ENCODE results near the gene ZG16. TPM values are rescaled to one million over a fixed set of nuclear protein-coding genes. Genes with fewer than 3 reads are reported as not detected.
A peak's percentile ranks its signal among the peaks of the same experiment; 100 is the strongest.

ZG16 gene
- polyA plus RNA-seq, 10 donors: 0.07 TPM; not detected in 9

DNA sequence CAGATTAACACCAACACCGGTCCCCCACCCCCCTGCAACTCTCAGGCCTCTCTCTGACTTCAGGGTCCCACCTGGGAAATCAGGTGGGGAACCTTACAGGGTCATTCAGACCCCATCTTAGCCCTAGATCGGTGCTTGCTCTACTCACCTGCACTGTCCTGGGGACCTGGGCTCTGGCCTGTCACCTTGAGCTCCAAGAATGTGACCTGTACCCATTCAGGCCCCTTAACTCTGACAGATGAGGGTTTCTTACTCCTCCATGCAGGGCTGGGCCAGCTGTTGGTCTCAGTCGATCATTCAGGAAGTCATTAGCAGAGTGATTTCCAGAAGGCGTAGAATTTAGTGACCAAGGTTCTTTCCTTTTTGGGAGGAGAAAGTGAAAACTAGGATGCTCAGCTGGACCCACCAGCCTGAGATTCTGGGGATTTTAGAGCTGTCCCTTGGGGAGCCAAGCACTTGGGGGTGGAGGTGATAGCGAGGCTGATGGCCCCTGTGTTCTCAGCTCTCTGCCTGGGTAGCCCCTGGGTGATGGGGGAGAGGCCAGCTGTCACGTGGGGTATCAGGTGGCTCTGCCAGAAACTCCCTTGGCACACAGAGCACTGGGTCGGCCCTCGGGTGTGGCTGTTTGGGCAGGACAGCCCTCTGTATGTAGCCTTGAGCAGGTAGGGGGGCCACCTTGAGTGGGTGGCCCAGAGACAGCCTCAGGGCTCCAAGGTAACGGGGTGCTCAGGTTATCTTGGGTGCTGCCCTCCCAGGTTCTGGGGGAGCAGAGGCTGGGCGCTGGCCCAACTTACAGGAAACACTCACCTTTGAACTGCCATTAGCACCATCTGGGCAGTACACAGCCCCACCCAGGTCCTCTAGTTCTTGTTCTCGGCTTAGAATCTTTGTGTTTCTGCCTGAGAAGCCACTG, 42.9 kb downstream of the ZG16 start:
- peak in 1 of 3 donors; percentile 33 for DNase-seq

DNA sequence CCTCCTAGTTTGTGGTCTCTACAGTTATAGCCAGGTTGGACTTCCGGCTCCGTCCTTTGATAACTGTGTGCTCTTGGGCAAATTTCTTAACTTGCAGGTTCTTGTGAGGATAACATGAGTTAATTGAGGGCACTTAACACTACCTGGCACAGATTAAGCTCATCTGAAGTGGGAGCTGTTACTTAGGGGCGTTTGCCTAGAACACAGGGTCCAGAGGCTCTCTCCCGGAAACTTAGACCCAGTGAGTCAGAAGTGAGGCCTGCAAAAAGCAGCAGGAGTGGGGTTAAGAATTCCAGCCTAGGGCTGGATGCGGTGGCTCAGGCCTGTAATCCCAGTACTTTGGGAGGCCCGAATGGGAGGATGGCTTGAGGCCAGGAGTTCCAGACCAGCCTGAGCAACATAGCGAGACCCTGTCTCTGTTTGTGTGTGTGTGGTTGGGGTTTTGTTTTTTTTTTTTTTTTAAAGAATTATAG, 43.6 kb downstream of the ZG16 start:
- peak in 1 of 3 donors; percentile 39 for DNase-seq

DNA sequence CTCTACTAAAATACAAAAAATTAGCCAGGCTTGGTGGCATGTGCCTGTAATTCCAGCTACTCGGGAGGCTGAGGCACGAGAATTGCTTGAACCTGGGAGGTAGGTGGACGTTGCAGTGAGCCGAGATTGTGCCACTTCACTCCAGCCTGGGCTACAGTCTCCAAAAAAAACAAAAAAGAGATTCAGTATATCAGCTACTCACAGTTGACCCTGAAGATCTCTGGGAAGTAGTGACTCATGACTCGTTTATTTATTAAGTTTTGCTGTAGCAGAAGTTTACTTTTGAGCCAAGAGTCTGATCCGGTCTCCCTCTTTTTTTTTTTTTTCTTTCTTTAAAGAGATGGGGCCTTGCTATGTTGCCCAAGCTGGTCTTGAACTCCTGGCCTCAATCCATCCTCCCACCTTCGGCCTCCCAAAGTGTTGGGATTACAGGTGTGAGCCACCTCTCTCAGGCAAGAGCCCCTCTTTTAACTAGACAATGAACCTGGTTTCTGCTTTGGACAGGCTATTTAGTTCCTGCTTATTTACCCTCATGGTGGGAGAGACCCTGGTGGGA, 46.6 kb downstream of the ZG16 start:
- peak in 1 of 3 donors; percentile 51 for DNase-seq

DNA sequence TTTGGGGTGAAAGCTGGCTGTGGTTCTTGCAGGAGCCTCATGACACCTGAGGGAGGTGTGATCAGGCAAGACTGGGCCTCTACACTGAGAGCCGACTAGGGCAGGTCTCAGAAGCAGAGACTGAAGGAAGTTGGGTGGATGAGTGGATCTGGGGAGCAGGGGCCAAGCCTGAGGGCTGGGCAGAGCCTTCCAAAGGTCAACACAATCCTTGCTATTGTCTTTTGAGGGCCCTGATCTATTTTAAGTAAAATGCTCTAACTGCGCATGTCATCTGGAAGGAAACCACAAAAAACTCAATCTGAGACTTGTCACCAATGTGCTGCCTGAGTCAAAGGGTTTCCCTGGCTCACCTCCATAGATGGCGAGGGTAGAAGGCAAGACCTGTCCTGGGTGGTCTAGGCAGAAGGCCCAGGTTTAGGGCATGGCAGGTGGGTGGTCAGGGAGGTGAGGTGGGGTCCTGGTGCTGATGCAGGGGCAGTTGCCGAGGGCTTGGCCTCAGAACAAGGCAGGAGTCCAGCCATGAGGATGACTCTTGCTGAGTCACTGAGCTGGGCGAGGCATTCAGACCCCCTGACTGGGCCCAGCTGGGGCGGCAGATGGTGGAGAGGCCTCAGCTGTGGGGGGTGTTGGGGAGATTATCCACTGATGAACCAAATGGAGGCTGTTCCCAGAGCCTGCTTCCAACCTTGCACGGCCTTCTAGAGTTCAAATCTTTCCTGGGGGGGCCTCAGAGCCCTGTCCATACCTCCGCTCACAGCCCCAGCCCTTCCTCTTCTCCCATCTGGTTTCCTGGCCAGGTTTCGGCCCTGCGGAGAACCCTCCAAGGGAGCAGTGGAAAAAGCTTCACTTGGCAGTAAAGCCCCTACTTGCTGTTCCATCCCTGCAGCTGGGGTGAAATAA, 47.3 kb downstream of the ZG16 start:
- peak in 2 of 3 donors; percentile 48 to 82 for DNase-seq

DNA sequence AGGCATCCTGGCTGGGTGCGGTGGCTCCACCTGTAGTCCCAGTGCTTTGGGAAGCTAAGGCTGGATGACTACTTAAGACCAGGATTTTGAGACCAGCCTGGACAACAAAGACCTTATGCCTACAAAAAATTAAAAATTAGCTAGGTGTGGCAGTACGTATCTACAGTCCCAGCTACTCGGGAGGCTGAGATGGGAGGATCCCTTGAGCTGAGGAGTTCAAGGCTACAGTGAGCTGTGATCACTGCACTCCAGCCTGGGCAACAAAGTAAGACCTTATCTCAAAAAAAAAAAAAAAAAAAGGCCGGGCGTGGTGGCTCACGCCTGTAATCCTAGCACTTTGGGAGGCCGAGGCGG, 48.3 kb downstream of the ZG16 start:
- DNase-seq: no peak

DNA sequence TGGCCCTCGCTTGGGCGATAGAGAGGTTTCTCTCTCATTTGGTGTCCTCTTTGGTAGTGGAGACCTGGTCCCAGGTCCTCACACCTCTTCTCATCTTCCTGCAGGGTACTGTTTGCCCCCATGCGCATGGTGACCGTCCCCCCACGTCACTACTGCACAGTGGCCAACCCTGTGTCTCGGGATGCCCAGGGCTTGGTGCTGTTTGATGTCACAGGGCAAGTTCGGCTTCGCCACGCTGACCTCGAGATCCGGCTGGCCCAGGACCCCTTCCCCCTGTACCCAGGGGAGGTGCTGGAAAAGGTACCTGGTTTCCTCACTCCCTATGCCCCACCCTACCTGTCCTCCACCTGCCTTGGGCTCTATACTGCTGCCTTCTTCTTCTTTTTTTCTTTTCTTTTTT, 52.7 kb downstream of the ZG16 start:
- no peak for DNase-seq

DNA sequence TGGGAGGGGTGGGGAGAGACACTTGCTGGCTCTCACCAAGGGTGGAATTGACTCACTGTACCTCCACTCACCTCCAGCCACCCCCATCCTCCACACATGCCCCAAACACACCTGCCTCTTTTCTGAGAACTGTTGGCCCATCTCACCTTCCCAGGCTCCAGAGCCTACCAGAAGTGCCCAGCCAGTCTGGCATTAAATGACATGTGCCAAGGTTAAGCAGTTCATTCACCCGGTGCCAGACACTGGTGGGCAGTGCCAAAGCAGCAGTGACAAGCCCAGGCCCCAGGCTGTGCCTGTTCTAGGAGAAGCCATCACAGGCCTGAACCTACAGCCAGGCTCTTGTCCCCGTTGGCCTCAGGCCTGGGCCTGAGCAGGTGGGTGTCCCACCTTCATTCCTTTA, 53.4 kb downstream of the ZG16 start:
- DNase-seq: no peak

Other genes with a start within 250 kb of the ZG16 start
- gene SPN, start 115.0 kb upstream of the ZG16 start, polyA plus RNA-seq (ENCODE audit: insufficient read length in 10 of 10): 1 to 10 TPM in 6 of 10 donors, under 1 TPM in 4; 0.51 to 5.1 (median 1.2) TPM
- 10 to 100 TPM; 47.6 to 64.3 (median 57.5) TPM for gene QPRT, start 99.1 kb upstream of the ZG16 start, polyA plus RNA-seq (ENCODE audit: insufficient read length in 10 of 10)
- gene C16orf54, start 32.3 kb upstream of the ZG16 start, polyA plus RNA-seq (ENCODE audit: insufficient read length in 10 of 10): 1 to 10 TPM in 1 of 10 donors, under 1 TPM in 9; 0.10 to 3.2 (median 0.26) TPM
- gene KIF22, start 12.5 kb downstream of the ZG16 start, polyA plus RNA-seq (ENCODE audit: insufficient read length in 10 of 10): 10 to 100 TPM; 25.2 to 51.3 (median 29.4) TPM
- 100 to 1,000 TPM; 191 to 282 (median 243) TPM for gene MAZ, start 28.3 kb downstream of the ZG16 start, polyA plus RNA-seq (ENCODE audit: insufficient read length in 10 of 10)
- gene PRRT2, start 33.9 kb downstream of the ZG16 start, polyA plus RNA-seq (ENCODE audit: insufficient read length in 10 of 10): 10 to 100 TPM in 9 of 10 donors, 1 to 10 TPM in 1; 8.4 to 28.3 (median 12.6) TPM
- 10 to 100 TPM; 21.5 to 37.3 (median 28.2) TPM for gene PAGR1, start 37.9 kb downstream of the ZG16 start, polyA plus RNA-seq (ENCODE audit: insufficient read length in 10 of 10)
- 10 to 100 TPM; 15.8 to 31.4 (median 18.7) TPM for gene MVP, start 42.2 kb downstream of the ZG16 start, polyA plus RNA-seq (ENCODE audit: insufficient read length in 10 of 10)
- 10 to 100 TPM; 31.4 to 50.1 (median 38.6) TPM for gene CDIPT, start 85.0 kb downstream of the ZG16 start, polyA plus RNA-seq (ENCODE audit: insufficient read length in 10 of 10)
- gene SEZ6L2, start 121.3 kb downstream of the ZG16 start, polyA plus RNA-seq (ENCODE audit: insufficient read length in 10 of 10): 1 to 10 TPM in 9 of 10 donors, under 1 TPM in 1; 0.87 to 4.2 (median 1.8) TPM
- under 1 TPM; 0.19 to 0.79 (median 0.46) TPM for gene ASPHD1, start 122.2 kb downstream of the ZG16 start, polyA plus RNA-seq (ENCODE audit: insufficient read length in 10 of 10)
- 10 to 100 TPM in 5 of 10 donors, 1 to 10 TPM in 5; 7.8 to 14.5 (median 9.9) TPM for gene KCTD13, start 148.0 kb downstream of the ZG16 start, polyA plus RNA-seq (ENCODE audit: insufficient read length in 10 of 10)
- gene TMEM219, start 183.8 kb downstream of the ZG16 start, polyA plus RNA-seq (ENCODE audit: insufficient read length in 10 of 10): 10 to 100 TPM; 54.7 to 68.3 (median 61.6) TPM
- gene TAOK2, start 195.6 kb downstream of the ZG16 start, polyA plus RNA-seq (ENCODE audit: insufficient read length in 10 of 10): 10 to 100 TPM; 25.1 to 39.2 (median 32.9) TPM
- 10 to 100 TPM in 9 of 10 donors, 1 to 10 TPM in 1; 9.5 to 19.3 (median 12.7) TPM for gene HIRIP3, start 217.4 kb downstream of the ZG16 start, polyA plus RNA-seq (ENCODE audit: insufficient read length in 10 of 10)
- gene INO80E, start 218.0 kb downstream of the ZG16 start, polyA plus RNA-seq (ENCODE audit: insufficient read length in 10 of 10): 10 to 100 TPM; 26.6 to 41.4 (median 30.4) TPM
- gene DOC2A, start 232.8 kb downstream of the ZG16 start, polyA plus RNA-seq (ENCODE audit: insufficient read length in 10 of 10): 1 to 10 TPM in 4 of 10 donors, under 1 TPM in 6; 0.48 to 1.8 (median 0.92) TPM
- gene C16orf92, start 244.9 kb downstream of the ZG16 start, polyA plus RNA-seq (ENCODE audit: insufficient read length in 10 of 10): not detected